ENCODE results near the gene DOCK2.
"Not testable (repeated sequence)": the region's sequence is repeated elsewhere in the genome, so short reads cannot be mapped to it uniquely, and the experiment has no call there.

Gene DOCK2

DNA sequence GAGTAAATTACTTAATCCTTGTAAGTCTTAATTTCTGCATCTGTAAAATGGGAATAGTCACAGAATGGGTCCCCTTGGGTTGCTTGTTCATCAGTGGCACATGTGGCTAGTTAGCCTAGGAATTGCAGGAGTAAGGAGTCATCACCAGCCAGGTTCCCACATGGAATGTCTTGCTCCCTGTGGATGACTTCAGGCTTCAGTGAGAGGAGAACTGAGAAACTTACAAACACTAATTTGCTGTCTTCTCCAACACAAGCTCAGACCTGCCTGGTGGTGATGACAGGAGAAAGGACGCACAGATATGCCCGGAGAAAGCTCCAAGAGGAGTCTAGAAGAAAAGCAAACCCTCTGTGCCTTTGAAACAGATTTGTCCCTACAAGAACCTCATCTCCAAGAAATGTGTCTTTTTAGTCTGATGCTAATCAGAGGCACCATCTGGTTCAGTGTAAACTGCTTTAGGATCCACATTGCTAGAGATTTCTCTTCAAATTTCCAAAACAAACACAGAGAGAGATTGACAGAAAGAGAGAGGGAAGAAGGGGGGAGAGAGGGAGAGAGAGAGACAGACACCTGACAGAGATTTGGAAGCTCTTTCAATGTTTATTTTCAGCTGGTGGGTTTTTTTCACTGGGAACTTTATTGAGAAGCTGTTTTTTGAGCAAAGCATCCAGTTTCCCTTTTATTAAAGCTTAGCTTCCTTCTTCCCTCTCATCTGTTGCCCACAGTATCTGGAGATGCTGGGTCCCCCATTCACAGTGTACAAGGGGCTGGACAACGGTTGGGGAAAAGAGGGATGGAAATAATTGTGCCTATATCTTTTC, 128.3 kb downstream of the DOCK2 start:
- TF ChIP-seq, protein P1, sequence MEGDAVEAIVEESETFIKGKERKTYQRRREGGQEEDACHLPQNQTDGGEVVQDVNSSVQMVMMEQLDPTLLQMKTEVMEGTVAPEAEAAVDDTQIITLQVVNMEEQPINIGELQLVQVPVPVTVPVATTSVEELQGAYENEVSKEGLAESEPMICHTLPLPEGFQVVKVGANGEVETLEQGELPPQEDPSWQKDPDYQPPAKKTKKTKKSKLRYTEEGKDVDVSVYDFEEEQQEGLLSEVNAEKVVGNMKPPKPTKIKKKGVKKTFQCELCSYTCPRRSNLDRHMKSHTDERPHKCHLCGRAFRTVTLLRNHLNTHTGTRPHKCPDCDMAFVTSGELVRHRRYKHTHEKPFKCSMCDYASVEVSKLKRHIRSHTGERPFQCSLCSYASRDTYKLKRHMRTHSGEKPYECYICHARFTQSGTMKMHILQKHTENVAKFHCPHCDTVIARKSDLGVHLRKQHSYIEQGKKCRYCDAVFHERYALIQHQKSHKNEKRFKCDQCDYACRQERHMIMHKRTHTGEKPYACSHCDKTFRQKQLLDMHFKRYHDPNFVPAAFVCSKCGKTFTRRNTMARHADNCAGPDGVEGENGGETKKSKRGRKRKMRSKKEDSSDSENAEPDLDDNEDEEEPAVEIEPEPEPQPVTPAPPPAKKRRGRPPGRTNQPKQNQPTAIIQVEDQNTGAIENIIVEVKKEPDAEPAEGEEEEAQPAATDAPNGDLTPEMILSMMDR (IDR thresholded peaks at IDR 0.05; ENCODE audit: low read depth, low read length) = no peak
- no peak overlapping the region for H3K4me3 ChIP-seq (ENCODE audit: low read depth, low read length)

DNA sequence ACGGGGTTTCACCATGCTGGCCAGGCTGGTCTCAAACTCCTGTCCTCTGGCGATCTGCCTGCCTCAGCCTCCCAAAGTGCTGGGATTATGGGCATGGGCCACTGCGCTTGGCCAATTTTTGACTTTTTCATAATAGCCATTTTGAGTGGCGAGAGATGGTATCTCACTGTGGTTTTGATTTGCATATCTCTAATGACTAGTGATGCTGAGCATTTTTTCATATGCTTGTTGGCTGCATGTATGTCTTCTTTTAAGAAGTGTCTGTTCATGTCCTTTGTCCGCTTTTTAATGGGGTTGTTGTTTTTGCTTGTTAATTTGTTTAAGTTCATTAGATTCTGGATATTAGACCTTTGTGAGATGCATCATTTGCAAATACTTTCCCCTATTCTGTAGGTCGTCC, 129.9 kb downstream of the DOCK2 start:
- H3K4me3 ChIP-seq (ENCODE audit: low read depth, low read length) = not testable (repeated sequence)

DNA sequence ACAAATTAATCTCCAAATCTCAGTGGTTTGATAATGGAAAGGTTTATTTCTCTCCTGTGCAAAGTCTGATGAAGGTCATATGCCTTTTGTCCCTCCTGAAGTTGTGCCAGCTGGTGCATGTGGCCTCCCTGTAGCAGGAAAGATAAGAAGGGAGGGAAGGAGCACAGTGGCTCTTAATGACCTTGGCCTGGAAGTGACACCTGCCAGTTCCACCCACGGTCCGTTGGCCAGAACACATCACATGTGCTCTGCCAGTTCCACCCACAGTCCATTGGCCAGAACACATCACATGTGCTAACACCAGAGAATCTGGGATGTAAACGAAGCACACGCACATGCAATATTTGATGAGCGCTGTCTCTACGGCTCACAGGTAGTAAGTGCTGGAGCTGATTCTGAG, 130.9 kb downstream of the DOCK2 start:
- no peak overlapping the region for H3K4me3 ChIP-seq (ENCODE audit: low read depth, low read length)
- TF ChIP-seq, protein P1 (IDR thresholded peaks at IDR 0.05; ENCODE audit: low read depth, low read length) = no peak

DNA sequence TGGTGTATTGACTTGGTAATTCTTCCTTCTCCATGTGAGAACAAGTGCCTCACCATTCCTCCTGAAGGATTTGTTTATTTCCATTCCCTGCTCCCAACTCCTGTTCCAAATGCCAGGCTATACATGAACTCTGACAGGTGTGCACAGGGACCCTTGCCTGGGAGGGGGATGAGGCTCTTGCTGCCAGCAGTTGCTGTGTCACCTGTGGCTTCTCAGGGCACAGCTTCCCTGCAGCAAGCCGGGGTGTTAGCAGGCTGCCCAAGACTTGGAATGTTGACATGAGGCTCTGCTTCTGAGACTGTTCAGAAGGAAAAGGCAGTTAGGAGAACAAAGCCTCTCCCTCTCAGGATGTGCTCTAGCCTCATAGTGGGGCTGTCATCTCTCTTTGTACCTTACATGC, 131.3 kb downstream of the DOCK2 start:
- TF ChIP-seq, protein P1 (IDR thresholded peaks at IDR 0.05; ENCODE audit: low read depth, low read length) = no peak

DNA sequence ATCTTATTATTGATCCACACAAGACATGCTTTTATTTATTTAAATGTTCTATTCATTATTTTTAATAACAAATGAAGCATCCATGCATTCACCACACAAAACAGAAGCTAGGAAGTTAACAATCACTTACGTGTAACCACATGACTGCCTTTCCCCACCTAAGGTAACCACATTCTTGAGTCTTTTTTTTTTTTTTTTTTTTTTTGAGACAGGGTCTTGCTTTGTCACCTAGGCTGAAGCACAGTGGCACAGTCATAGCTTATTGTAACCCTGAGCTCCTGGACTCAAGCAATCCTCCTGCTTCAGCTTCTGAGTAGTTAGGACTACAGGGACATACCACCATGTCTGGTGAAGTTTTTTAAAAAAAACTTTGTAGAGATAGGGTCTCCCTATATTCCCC, 133.0 kb downstream of the DOCK2 start:
- TF ChIP-seq, protein P1 (IDR thresholded peaks at IDR 0.05; ENCODE audit: low read depth, low read length) = no peak
- H3K4me3 ChIP-seq (ENCODE audit: low read depth, low read length) = no peak overlapping the region

More for the DNA sequence above, 131.3 kb downstream of the DOCK2 start:
- H3K4me3 ChIP-seq (ENCODE audit: low read depth, low read length) = no peak overlapping the region

DNA sequence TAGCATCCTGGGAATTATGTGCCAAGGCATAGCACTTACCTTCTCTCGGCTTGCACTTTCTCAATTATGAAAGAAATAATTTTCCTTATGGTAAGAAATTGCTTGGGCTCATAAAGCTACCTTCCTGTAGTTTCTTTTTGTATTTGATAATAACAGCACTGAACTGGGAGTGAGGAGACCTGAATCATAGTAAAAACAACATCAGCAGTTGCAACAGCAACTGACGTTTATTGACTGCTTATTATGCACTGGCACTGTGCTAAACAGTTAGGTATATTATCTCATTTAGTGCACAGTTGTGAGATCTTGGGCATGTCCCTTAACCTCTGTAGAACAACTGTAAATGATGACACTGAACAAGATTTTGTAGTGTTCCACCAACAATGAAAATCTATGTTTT, 135.2 kb downstream of the DOCK2 start:
- TF ChIP-seq, protein P1 (IDR thresholded peaks at IDR 0.05; ENCODE audit: low read depth, low read length) = no peak
- no peak overlapping the region for H3K4me3 ChIP-seq (ENCODE audit: low read depth, low read length)

DNA sequence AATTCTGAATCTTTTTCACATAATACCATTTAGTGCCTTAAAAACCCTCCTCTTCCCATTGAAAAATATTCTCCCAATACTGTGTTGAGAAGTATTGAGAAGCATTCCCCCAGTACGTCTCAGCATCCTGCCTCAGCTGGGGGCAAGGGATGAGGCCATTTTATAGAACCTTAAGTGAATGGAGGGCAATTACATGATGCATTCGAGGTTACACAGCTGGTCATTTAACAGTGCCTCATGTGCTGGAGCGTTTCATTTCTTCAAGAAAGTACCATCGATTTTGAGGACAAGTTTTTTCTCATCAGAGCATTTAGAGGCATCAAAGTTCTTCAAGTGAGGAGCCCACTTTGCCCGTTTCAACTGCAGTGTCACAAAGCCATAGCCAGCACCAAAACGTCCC, 135.6 kb downstream of the DOCK2 start:
- no peak overlapping the region for H3K4me3 ChIP-seq (ENCODE audit: low read depth, low read length)

More for the DNA sequence above, 135.6 kb downstream of the DOCK2 start:
- TF ChIP-seq, protein P1 (IDR thresholded peaks at IDR 0.05; ENCODE audit: low read depth, low read length) = no peak
